Measurements from ENCODE around the gene XDH. TPM values are rescaled to one million over a fixed set of nuclear protein-coding genes. Genes with fewer than 3 reads are reported as not detected.
A peak's percentile ranks its signal among the peaks of the same experiment; 100 is the strongest.

XDH gene
- 10 to 100 TPM; 25.9 to 57.9 (median 37.2) TPM for total RNA-seq

GRCh38 chr2:31414601-31415241, at the start of gene XDH:
XDH (minus strand) TSS chr2:31414742; CDS start chr2:31414666, 76 bp downstream.
- intact Hi-C loops (cut with DNase I; ENCODE audit: low total_unique reads) (no loop called here), in situ Hi-C loops (cut with MboI; ENCODE audit: low pct_ligation_motif_present in 1 of 4, low pct_unique_long_range_greater_than_20kb in 1 of 4, low sequenced_read_pairs in 3 of 4) (no loop called here)
- peak within 1 kb of the TSS; percentile 33 to 82 (median 70) for H3K27ac ChIP-seq
- no peaks in the 10 kb centered on the region for H3K27me3 ChIP-seq
- peak; percentile 58 for DNase-seq
- peaks cover 9 to 15% of the 10 kb centered on the region in 2 donors for H3K9me3 ChIP-seq
- TF ChIP-seq EP300 (IDR thresholded peaks at IDR 0.05; ENCODE audit: low read depth), result no peak
- TF ChIP-seq POLR2A (IDR thresholded peaks at IDR 0.05), result peak; percentile 71
- peak in 2 of 3 donors; percentile 62 to 78 for TF ChIP-seq POLR2AphosphoS5 (IDR thresholded peaks at IDR 0.05)
- TF ChIP-seq CTCF (IDR thresholded peaks at IDR 0.05), result no peak
- peak within 1 kb of the TSS in 2 of 4 donors; percentile 17 to 46 for H3K4me3 ChIP-seq
- H3K36me3 ChIP-seq, result no peaks in the 10 kb centered on the region
- 41 to 56% methylated on average over 2 to 5 of the region's 5 CpGs for WGBS, 2 donors (ENCODE audit: low coverage in 1 of 2)
- H3K4me1 ChIP-seq, result peaks cover 0 to 18% (median 5%) of the 10 kb centered on the region in 4 donors

DNA sequence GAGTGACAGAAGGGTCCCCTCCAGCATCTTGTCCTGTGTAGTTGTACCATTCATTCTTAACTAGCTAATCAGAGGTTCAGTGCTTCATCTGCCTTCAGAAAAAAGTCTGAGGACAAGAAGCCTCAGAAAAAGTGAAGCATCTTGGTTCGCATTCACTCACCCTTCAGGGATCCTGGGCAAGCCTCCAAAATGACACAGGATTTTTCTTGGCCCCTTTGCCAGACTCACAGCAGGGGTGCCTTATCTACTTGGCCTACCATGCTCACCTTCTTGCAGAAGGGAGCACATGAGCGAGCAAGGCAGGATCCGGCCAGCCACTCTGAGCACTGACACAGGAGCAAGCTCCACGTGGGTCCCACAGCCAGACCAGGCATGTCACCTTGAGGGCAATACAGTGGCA, 43.1 kb upstream of the XDH start:
- 78 to 83% methylated on average over 1 to 2 of the region's 4 CpGs for WGBS, 2 donors (ENCODE audit: low coverage in 1 of 2)
- Histone ChIP-seq H3K4me1 (no peaks in the 10 kb centered on the region), H3K27ac (no peak overlapping the region), H3K27me3 (no peaks in the 10 kb centered on the region), H3K4me3 (no peak overlapping the region), H3K36me3 (no peaks in the 10 kb centered on the region), H3K9me3 (peaks cover 0 to 7% of the 10 kb centered on the region in 2 donors)
- intact Hi-C loops (cut with DNase I; ENCODE audit: low total_unique reads) (no loop called here), in situ Hi-C loops (cut with MboI; ENCODE audit: low pct_ligation_motif_present in 1 of 4, low pct_unique_long_range_greater_than_20kb in 1 of 4, low sequenced_read_pairs in 3 of 4) (no loop called here)
- no peak for DNase-seq
- TF ChIP-seq CTCF (IDR thresholded peaks at IDR 0.05), result no peak
- no peak for TF ChIP-seq EP300 (IDR thresholded peaks at IDR 0.05; ENCODE audit: low read depth)
- no peak for TF ChIP-seq POLR2AphosphoS5 (IDR thresholded peaks at IDR 0.05)
- TF ChIP-seq POLR2A (IDR thresholded peaks at IDR 0.05), result no peak

DNA sequence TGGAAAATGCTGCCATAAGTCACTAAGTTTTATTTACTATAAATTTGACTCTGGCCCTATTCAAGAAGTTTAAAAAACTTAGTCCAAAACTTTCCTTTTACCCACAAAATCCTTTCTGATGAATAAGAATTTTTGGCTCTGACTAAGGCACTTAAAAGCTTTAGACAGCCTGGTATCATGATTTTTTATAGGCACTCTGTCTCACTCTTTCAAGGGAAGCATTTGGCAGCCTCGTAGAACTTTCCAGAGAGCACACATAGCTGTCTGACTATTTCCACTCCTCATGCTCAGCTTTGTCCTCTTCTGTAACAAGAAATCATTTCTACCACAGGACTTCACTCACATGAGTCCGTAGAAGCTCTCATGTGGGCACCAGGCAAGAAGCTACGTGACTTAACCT, 32.3 kb upstream of the XDH start:
- H3K27me3 ChIP-seq, result no peaks in the 10 kb centered on the region
- in situ Hi-C loops (cut with MboI; ENCODE audit: low pct_ligation_motif_present in 1 of 4, low pct_unique_long_range_greater_than_20kb in 1 of 4, low sequenced_read_pairs in 3 of 4), result no loop called here
- WGBS, 2 donors (ENCODE audit: low coverage in 1 of 2), result 65 to 72% methylated on average over 3 of the region's 3 CpGs
- H3K4me3 ChIP-seq, result no peak overlapping the region
- no peaks in the 10 kb centered on the region for H3K4me1 ChIP-seq
- H3K36me3 ChIP-seq, result no peaks in the 10 kb centered on the region
- intact Hi-C loops (cut with DNase I; ENCODE audit: low total_unique reads), result no loop called here
- peaks cover 0 to 2% of the 10 kb centered on the region in 2 donors for H3K9me3 ChIP-seq
- no peak overlapping the region for H3K27ac ChIP-seq
- DNase-seq, result no peak
- TF ChIP-seq EP300 (IDR thresholded peaks at IDR 0.05; ENCODE audit: low read depth) (no peak), POLR2AphosphoS5 (IDR thresholded peaks at IDR 0.05) (no peak), POLR2A (IDR thresholded peaks at IDR 0.05) (no peak), CTCF (IDR thresholded peaks at IDR 0.05) (no peak)

DNA sequence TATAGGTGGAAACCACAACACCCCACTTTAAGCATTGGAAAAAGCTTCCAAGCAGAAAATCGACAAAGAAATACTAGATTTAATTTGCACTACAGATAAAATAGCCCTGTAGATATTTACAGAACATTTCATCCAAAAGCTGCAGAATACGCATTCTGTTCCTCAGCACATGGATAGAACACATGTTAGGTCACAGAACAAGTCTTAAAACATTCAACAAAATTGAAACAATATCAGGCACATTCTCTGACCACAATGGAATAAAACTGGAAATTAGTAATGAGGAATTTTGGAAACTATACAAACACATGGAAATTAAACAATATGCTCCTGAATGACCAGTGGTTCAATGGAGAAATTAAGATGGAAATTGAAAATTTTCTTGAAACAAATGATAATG, 27.8 kb upstream of the XDH start:
- no peak overlapping the region for H3K4me3 ChIP-seq
- no peaks in the 10 kb centered on the region for H3K9me3 ChIP-seq
- no peaks in the 10 kb centered on the region for H3K36me3 ChIP-seq
- intact Hi-C loops (cut with DNase I; ENCODE audit: low total_unique reads) (no loop called here), in situ Hi-C loops (cut with MboI; ENCODE audit: low pct_ligation_motif_present in 1 of 4, low pct_unique_long_range_greater_than_20kb in 1 of 4, low sequenced_read_pairs in 3 of 4) (no loop called here)
- no peak for DNase-seq
- no peak for TF ChIP-seq POLR2A (IDR thresholded peaks at IDR 0.05)
- TF ChIP-seq EP300 (IDR thresholded peaks at IDR 0.05; ENCODE audit: low read depth), result no peak
- no peak for TF ChIP-seq CTCF (IDR thresholded peaks at IDR 0.05)
- no peak for TF ChIP-seq POLR2AphosphoS5 (IDR thresholded peaks at IDR 0.05)
- no peak overlapping the region for H3K27ac ChIP-seq
- WGBS, 2 donors (ENCODE audit: low coverage in 1 of 2), result 75 to 92% methylated on average over 2 of the region's 2 CpGs
- H3K27me3 ChIP-seq, result no peaks in the 10 kb centered on the region
- H3K4me1 ChIP-seq, result no peaks in the 10 kb centered on the region
